Breast epithelium (tissue), 3 donors: ENCODE data around the gene UBAP1L.

Source experiments
- CTCF ChIP-seq, 3 donors: fragments of 450-650 bp; IDR thresholded peaks; one replicate each; pipeline ENCODE4 v1.5.1; 2016 to 2017; ENCODE audit warnings: antibody characterized with exemption in 3 of 3, mild to moderate bottlenecking in 3 of 3, moderate library complexity in 3 of 3
- POLR2A ChIP-seq: fragments of 450-650 bp; IDR thresholded peaks from one replicate; pipeline ENCODE4 v1.6.1; 2016; ENCODE audit warnings: antibody characterized with exemption, mild to moderate bottlenecking, moderate library complexity
- POLR2AphosphoS5 ChIP-seq, 3 donors: sonication (generic); formaldehyde crosslinking; IDR thresholded peaks; one replicate each; pipeline ENCODE4 v1.6.1; 2017; ENCODE audit warnings: antibody characterized with exemption in 3 of 3

- no peak for TF ChIP-seq CTCF (IDR thresholded peaks at IDR 0.05)
- TF ChIP-seq POLR2AphosphoS5 (IDR thresholded peaks at IDR 0.05): no peak
- no peak for TF ChIP-seq POLR2A
Measured at GRCh38 chr15:65066635-65067316, 48.2 kb downstream of the UBAP1L start.
